Natural killer cell (primary cell): ENCODE results near the gene OR2V1. TPM values are rescaled to one million over a fixed set of nuclear protein-coding genes. Genes with fewer than 3 reads are reported as not detected.
"Not testable (repeated sequence)": the region's sequence is repeated elsewhere in the genome, so short reads cannot be mapped to it uniquely, and the experiment has no call there.

ENCODE experiments used
- ATAC-seq, 3 donors: fragments of 150-1000 bp in 2 of 3; fragments of 200-7000 bp in 1 of 3; cut with Tn5 transposase; 1 replicate in 1 of 3; 2 replicates in 2 of 3; pipeline ENCODE4 v1.10.0; 2021; ENCODE audit warnings: mild to moderate bottlenecking in 2 of 3, moderate library complexity in 2 of 3
- DNase-seq, 2 donors: peaks; one replicate each; pipeline versions ENCODE4 v3.0.0 to v3.0.0-alpha.2; 2013 to 2021; ENCODE audit warnings: mixed read lengths in 1 of 2
- H3K27ac ChIP-seq: one replicate; pipeline ENCODE4 v1.5.1; 2013; ENCODE audit warnings: mild to moderate bottlenecking, low read length
- H3K27me3 ChIP-seq: one replicate; pipeline ENCODE4 v1.6.1; 2013; ENCODE audit warnings: low read length; ENCODE audit not compliant: control insufficient read depth, insufficient read depth
- H3K36me3 ChIP-seq: one replicate; pipeline ENCODE4 v1.6.1; 2013; ENCODE audit warnings: low read length; ENCODE audit not compliant: control insufficient read depth, insufficient read depth
- H3K4me1 ChIP-seq: one replicate; pipeline ENCODE4 v1.6.1; 2013; ENCODE audit warnings: low read length; ENCODE audit not compliant: control insufficient read depth, insufficient read depth
- H3K4me3 ChIP-seq: one replicate; pipeline ENCODE4 v1.5.1; 2013; ENCODE audit warnings: low read length
- H3K9me3 ChIP-seq: one replicate; pipeline ENCODE4 v1.6.1; 2013; ENCODE audit warnings: low read length; ENCODE audit not compliant: control insufficient read depth, insufficient read depth
- H3K27ac Mint-ChIP-seq, 2 donors: one replicate each; pipeline ENCODE4 v1.8.0; 2022; ENCODE audit warnings: mild to moderate bottlenecking in 2 of 2, mixed read lengths in 2 of 2, moderate library complexity in 1 of 2
- H3K27me3 Mint-ChIP-seq, 2 donors: one replicate each; pipeline ENCODE4 v1.8.0; 2022; ENCODE audit warnings: low read depth in 2 of 2, mixed read lengths in 2 of 2
- H3K36me3 Mint-ChIP-seq: one replicate; pipeline ENCODE4 v1.8.0; 2022; ENCODE audit warnings: mixed read lengths
- H3K4me1 Mint-ChIP-seq, 2 donors: one replicate each; pipeline ENCODE4 v1.8.0; 2022; ENCODE audit warnings: mixed read lengths in 2 of 2
- H3K4me3 Mint-ChIP-seq: one replicate; pipeline ENCODE4 v1.8.0; 2022; ENCODE audit warnings: mild to moderate bottlenecking, moderate library complexity, mixed read lengths
- H3K9me3 Mint-ChIP-seq, 2 donors: one replicate each; pipeline ENCODE4 v1.8.0; 2022; ENCODE audit warnings: mixed read lengths in 2 of 2
- WGBS: methylation state at CpG from one replicate; pipeline ENCODE4 v1.1.7; 2013; ENCODE audit warnings: missing lambda C conversion rate; ENCODE audit not compliant: insufficient coverage; 5-methylcytosine and 5-hydroxymethylcytosine counted together
- intact Hi-C: fragments of 100-400 bp; cut with micrococcal nuclease; formaldehyde crosslinking; loops from one replicate; pipeline ENCODE4 v1.14.2; 2022
- total RNA-seq, 4 donors: library from RNA; stranded (reverse); fragments of 120-200 nt in 1 of 4; gene quantifications; one replicate each; pipeline versions ENCODE4 v1.2.3 to v1.2.4, GENCODE V29; 2013 to 2022
- TF ChIP-seq, protein P1 (sequence below): fragments of 200-600 bp; IDR thresholded peaks from one replicate; pipeline ENCODE4 v1.8.0; 2022; ENCODE audit warnings: antibody characterized with exemption

OR2V1 gene
- total RNA-seq, 3 donors from 2014 or later (not counting 1 experiment from before 2014, with no cell fraction given) = not detected

DNA sequence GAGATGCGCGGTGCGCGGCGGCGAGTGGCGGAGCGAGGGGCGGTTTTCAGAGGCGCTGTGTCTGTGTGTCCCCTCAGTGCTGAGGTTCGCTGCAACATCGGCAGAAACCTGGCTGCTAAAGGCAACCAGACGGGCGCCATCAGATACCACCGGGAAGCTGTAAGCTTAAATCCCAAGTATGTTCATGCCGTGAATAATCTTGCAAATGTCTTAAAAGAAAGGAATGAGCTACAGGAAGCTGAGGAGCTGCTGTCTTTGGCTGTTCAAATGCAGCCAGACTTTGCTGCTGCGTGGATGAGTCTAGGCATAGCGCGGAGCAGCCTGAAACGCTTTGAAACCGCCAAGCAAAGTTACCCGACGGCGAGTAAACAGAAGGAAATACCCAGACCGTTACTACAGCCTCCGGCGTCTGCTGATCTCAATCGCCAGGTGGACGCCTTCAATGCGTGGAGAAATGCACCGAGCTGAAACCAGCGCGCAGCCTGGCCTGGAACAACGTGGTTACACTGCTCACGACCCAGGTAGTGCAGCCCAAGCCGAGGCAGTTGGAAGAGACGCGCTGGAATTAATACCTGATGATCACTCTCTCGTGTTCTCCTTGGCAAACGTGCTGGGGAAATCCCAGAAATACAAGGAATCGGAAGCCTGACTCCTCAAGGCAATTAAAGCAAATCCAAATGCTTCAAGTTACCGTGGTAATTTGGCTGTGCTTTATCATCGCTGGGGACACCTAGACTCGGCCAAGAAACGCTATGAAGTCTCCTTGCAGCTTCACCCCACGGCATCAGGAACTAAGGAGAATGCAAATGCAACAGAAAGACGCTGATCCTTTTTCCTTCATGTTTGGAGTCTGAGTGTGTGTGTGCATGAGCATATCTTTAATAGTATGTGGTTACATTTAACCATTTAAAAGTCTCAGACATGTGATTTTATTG, 15.9 kb downstream of the OR2V1 start:
- no peaks in the 10 kb centered on the region for H3K9me3 ChIP-seq
- no peak overlapping the region for H3K27ac ChIP-seq
- Mint-ChIP-seq H3K9me3 (no peaks in the 10 kb centered on the region), H3K4me1 (no peaks in the 10 kb centered on the region), H3K36me3 (no peaks in the 10 kb centered on the region), H3K27ac (no peak overlapping the region), H3K27me3 (peaks cover 37 to 67% of the 10 kb centered on the region in 2 donors), H3K4me3 (no peak overlapping the region)
- no peak overlapping the region for H3K4me3 ChIP-seq
- peaks cover 18% of the 10 kb centered on the region for H3K27me3 ChIP-seq
- intact Hi-C loops = no loop called here
- DNase-seq (no peak), ATAC-seq (no peak)
- WGBS = 13% methylated on average over 47 of the region's 47 CpGs
- H3K4me1 ChIP-seq = no peaks in the 10 kb centered on the region
- TF ChIP-seq, protein P1, sequence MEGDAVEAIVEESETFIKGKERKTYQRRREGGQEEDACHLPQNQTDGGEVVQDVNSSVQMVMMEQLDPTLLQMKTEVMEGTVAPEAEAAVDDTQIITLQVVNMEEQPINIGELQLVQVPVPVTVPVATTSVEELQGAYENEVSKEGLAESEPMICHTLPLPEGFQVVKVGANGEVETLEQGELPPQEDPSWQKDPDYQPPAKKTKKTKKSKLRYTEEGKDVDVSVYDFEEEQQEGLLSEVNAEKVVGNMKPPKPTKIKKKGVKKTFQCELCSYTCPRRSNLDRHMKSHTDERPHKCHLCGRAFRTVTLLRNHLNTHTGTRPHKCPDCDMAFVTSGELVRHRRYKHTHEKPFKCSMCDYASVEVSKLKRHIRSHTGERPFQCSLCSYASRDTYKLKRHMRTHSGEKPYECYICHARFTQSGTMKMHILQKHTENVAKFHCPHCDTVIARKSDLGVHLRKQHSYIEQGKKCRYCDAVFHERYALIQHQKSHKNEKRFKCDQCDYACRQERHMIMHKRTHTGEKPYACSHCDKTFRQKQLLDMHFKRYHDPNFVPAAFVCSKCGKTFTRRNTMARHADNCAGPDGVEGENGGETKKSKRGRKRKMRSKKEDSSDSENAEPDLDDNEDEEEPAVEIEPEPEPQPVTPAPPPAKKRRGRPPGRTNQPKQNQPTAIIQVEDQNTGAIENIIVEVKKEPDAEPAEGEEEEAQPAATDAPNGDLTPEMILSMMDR = no peak
- no peaks in the 10 kb centered on the region for H3K36me3 ChIP-seq

- DNase-seq (no peak), ATAC-seq (no peak)
- Mint-ChIP-seq H3K36me3 (no peaks in the 10 kb centered on the region), H3K27ac (no peak overlapping the region), H3K9me3 (no peaks in the 10 kb centered on the region), H3K27me3 (peaks cover 37 to 61% of the 10 kb centered on the region in 2 donors), H3K4me1 (no peaks in the 10 kb centered on the region), H3K4me3 (no peak overlapping the region)
- Histone ChIP-seq H3K27ac (no peak overlapping the region), H3K9me3 (no peaks in the 10 kb centered on the region), H3K36me3 (no peaks in the 10 kb centered on the region), H3K27me3 (peaks cover 18% of the 10 kb centered on the region), H3K4me3 (no peak overlapping the region), H3K4me1 (no peaks in the 10 kb centered on the region)
- 57% methylated on average over 33 of the region's 33 CpGs for WGBS
- intact Hi-C loops = no loop called here
- TF ChIP-seq, protein P1 = no peak
Measured at GRCh38 chr5:181114284-181114843, 16.6 kb downstream of the OR2V1 start.

DNA sequence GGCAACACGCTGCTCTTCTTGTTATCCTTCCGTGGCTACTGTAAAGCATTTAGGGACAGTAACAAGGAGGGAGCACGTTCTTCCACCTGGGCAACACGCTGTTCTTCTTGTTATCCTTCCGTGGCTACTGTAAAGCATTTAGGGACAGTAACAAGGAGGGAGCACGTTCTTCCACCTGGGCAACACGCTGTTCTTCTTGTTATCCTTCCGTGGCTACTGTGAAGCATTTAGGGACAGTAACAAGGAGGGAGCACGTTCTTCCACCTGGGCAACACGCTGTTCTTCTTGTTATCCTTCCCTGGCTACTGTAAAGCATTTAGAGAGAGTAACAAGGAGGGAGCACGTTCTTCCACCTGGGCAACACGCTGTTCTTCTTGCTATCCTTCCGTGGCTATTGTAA, 17.4 kb downstream of the OR2V1 start:
- H3K4me3 ChIP-seq, H3K9me3 ChIP-seq, H3K9me3 Mint-ChIP-seq, H3K36me3 Mint-ChIP-seq, H3K36me3 ChIP-seq, H3K27ac ChIP-seq, H3K4me1 ChIP-seq, H3K27ac Mint-ChIP-seq, H3K4me1 Mint-ChIP-seq, ATAC-seq, H3K4me3 Mint-ChIP-seq, DNase-seq, intact Hi-C loops: not testable (repeated sequence)
- peaks cover 16% of the 10 kb centered on the region for H3K27me3 ChIP-seq
- H3K27me3 Mint-ChIP-seq = peaks cover 37 to 57% of the 10 kb centered on the region in 2 donors
- 94% methylated on average over 6 of the region's 13 CpGs for WGBS

DNA sequence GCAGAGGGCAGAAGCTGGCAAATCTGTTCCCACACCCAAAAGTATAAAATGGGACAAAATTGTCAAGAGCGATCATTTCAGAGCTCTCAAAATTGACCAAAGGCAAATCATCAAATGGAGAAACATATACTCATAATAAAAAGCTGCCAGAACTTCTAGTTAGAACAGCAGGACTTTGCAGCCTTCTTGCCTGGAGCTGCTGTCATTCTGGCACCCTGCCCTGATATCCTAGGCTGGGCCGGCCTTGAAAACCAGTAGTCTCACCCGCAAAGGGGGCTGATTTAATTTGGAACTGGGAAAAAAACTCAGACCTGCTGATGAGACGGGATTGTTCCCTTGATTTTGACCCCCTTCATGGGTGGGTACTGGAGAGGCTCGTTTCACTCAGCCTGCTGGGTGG, 18.5 kb downstream of the OR2V1 start:
- Mint-ChIP-seq H3K36me3 (no peaks in the 10 kb centered on the region), H3K9me3 (no peaks in the 10 kb centered on the region), H3K4me3 (no peak overlapping the region), H3K27me3 (peaks cover 33 to 57% of the 10 kb centered on the region in 2 donors), H3K27ac (no peak overlapping the region), H3K4me1 (no peaks in the 10 kb centered on the region)
- Histone ChIP-seq H3K27ac (no peak overlapping the region), H3K4me1 (no peaks in the 10 kb centered on the region), H3K36me3 (no peaks in the 10 kb centered on the region), H3K4me3 (no peak overlapping the region), H3K9me3 (no peaks in the 10 kb centered on the region), H3K27me3 (peaks cover 16% of the 10 kb centered on the region)
- WGBS = 85% methylated on average over 5 of the region's 5 CpGs
- no peak for DNase-seq
- ATAC-seq = no peak
- intact Hi-C loops = no loop called here
- TF ChIP-seq, protein P1 = no peak
